Lower leg skin (tissue), 4 donors: ENCODE results near the gene SNRNP40. TPM values are rescaled to one million over a fixed set of nuclear protein-coding genes. Genes with fewer than 3 reads are reported as not detected.

Source experiments
- DNase-seq, 2 donors: peaks; one replicate each; pipeline ENCODE4 v3.0.0-alpha.2; 2019; ENCODE audit warnings: low spot score in 2 of 2
- H3K4me3 ChIP-seq: fragments of 200-600 bp; sonication (generic); 2 replicates; pipeline ENCODE4 v1.5.1; 2017; ENCODE audit warnings: mild to moderate bottlenecking, low read depth; ENCODE audit not compliant: poor library complexity, severe bottlenecking
- CTCF ChIP-seq, 3 donors: fragments of 450-650 bp; IDR thresholded peaks; one replicate each; pipeline ENCODE4 v1.5.1; 2016; ENCODE audit warnings: antibody characterized with exemption in 3 of 3, mild to moderate bottlenecking in 3 of 3, moderate library complexity in 2 of 3
- POLR2A ChIP-seq, 2 donors: fragments of 450-650 bp; IDR thresholded peaks; one replicate each; pipeline ENCODE4 v1.6.1; 2016 to 2017; ENCODE audit warnings: antibody characterized with exemption in 2 of 2, mild to moderate bottlenecking in 1 of 2, moderate library complexity in 1 of 2
- WGBS, 2 donors: methylation state at CpG; one replicate each; pipeline ENCODE4 v1.1.5; 2018; 5-methylcytosine and 5-hydroxymethylcytosine counted together
- intact Hi-C: fragments of 100-400 bp; cut with DNase I; formaldehyde crosslinking; loops from one replicate; pipeline ENCODE4 v1.15.0; 2023; ENCODE audit warnings: low total_unique reads
- total RNA-seq, 4 donors: library from RNA; depleted of rRNA; stranded (reverse); fragments of >200 nt; gene quantifications; one replicate each; pipeline ENCODE4 v1.1.0, GENCODE V29; 2016

Gene SNRNP40
- total RNA-seq, 4 donors from 2014 or later = 24.4 to 57.7 (median 37.0) TPM

DNA sequence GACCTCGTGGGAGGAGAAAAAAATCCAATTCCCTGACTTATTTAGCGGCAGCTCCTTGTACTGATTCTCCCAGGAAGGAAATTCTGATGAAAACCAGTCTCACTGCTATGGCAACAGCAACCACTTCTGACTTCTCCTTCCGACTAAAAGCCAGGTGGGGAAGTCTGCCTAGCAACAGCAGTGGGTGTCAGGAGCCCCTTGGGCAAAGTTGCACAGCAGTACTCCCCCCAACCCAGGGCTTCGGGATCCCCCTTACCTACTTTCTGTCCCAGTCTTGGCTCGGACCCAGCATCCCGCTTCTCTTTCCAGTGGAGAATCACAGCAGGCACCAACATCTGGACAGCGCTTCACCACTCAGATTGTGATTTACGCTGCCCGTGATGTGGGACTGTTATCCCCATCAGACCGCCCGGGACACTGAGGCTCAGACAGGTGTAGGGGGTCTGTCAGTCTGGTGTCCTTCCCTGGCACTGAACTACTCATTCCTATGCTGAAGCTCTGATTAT lies 81.5 kb downstream of the SNRNP40 start:
- 66 to 69% methylated on average over 11 of the region's 11 CpGs for WGBS, 2 donors
- H3K4me3 ChIP-seq = no peak overlapping the region
- no peak for TF ChIP-seq POLR2A (IDR thresholded peaks at IDR 0.05)
- TF ChIP-seq CTCF (IDR thresholded peaks at IDR 0.05) = no peak
- intact Hi-C loops = no loop called here
- DNase-seq = no peak

DNA sequence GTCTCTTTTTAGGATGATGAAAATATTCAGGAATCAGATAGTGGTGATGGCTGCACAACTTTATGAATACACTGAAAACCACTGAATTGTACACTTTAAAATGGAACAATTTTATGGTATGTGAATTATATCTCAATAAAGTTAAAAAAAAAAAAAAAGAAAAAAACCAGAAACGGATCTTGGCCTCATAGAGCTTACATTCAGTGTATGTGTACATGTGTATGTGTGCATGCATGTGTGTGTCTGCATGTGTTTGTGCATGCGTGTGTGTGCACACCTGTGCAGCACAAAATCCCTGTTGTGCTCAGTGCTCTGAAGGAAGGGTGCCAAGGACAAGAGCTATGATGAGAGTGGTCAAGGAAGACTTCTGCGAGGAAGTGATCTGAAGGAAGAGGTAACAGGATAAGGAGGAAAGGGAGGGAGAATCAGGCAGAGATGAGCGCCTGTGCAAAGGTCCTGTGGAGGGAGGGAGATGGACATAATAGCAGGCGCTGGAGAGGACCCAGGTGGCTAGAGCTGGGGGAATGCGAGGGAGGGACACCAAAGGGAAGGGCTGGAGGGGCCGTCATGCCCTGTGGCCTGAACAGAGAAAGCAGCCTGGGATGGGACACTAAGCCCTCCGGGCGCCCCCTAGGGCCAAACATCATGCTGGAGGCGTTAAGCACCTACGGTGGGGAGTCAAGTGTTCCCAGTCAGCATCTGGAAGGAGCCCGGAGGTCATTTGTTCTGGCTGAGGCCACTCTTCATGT lies 82.1 kb downstream of the SNRNP40 start:
- intact Hi-C loops = no loop called here
- DNase-seq = no peak
- WGBS, 2 donors = 53 to 65% methylated on average over 12 of the region's 12 CpGs

More for the DNA sequence above, 82.1 kb downstream of the SNRNP40 start:
- no peak overlapping the region for H3K4me3 ChIP-seq
- no peak for TF ChIP-seq POLR2A (IDR thresholded peaks at IDR 0.05)
- TF ChIP-seq CTCF (IDR thresholded peaks at IDR 0.05) = no peak

Other genes with a start within 250 kb of the SNRNP40 start
- gene PUM1, start 231.1 kb downstream of the SNRNP40 start, total RNA-seq = 100 to 1,000 TPM in 3 of 4 donors, 10 to 100 TPM in 1; 83.2 to 118 (median 106) TPM
- gene NKAIN1, start 56.9 kb downstream of the SNRNP40 start, total RNA-seq = 1 to 10 TPM in 2 of 4 donors, under 1 TPM in 2; 0.46 to 1.4 (median 0.91) TPM
- 10 to 100 TPM; 14.9 to 23.2 (median 17.6) TPM for gene ZCCHC17, start 244 bp upstream of the SNRNP40 start, total RNA-seq
- 10 to 100 TPM in 2 of 4 donors, 1 to 10 TPM in 2; 2.5 to 12.1 (median 8.6) TPM for gene FABP3, start 76.3 kb upstream of the SNRNP40 start, total RNA-seq
- gene SERINC2, start 116.4 kb upstream of the SNRNP40 start, total RNA-seq = 10 to 100 TPM; 51.4 to 85.4 (median 60.6) TPM